Smooth muscle cell of the coronary artery (primary cell): ENCODE results near the gene SLC29A4. TPM values are rescaled to one million over a fixed set of nuclear protein-coding genes. Genes with fewer than 3 reads are reported as not detected.

Experiments used
- total RNA-seq: library from RNA; depleted of rRNA; stranded (reverse); fragments of >200 nt; gene quantifications from 2 replicates; pipeline ENCODE4 v1.2.3, GENCODE V29; 2014; ENCODE audit warnings: low replicate concordance

The SLC29A4 gene, protein sequence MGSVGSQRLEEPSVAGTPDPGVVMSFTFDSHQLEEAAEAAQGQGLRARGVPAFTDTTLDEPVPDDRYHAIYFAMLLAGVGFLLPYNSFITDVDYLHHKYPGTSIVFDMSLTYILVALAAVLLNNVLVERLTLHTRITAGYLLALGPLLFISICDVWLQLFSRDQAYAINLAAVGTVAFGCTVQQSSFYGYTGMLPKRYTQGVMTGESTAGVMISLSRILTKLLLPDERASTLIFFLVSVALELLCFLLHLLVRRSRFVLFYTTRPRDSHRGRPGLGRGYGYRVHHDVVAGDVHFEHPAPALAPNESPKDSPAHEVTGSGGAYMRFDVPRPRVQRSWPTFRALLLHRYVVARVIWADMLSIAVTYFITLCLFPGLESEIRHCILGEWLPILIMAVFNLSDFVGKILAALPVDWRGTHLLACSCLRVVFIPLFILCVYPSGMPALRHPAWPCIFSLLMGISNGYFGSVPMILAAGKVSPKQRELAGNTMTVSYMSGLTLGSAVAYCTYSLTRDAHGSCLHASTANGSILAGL
- total RNA-seq = 2.5 and 4.3 TPM in 2 replicates

DNA sequence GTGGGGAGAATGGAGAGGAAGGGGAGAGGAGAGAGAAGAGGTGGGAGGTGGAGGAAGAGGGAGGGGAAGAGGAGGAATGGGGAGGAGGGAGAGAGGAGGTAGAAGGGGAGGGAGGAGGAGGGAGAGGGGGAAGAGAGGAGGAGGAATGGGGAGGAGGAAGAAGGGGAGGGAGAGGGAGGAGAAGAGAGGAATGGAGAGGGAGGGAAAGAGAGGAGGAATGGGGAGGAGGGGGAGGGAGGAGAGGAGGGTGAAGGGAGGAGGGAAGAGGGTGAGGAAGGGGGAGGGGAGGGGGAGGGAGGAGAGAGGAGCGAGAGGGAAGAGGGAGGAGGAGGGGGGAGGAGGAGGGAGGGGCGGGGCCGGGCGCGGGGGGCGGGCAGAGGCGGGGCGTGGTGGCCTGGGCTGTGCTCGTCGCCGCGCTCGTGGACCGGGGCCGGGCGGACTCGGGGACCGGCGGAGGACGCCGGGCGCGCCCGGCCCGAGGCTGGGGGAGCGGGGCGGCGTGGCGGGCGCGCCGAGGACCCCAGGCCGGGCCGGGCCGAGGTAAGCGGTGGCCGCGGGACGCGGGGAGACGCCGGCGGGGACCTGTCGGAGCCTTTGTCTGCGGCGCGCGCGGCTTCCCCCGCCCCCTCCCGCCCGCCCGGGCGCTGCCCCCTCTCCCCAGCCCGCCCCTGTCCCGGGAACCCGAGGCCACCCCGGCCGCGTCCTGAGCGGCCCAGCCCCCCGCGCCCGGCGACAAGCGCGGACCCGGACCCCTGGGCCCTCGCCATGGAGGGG lies at the start of gene SLC29A4:
SLC29A4 (plus strand) TSS at position 401 of the 774 bp plus-strand sequence. CDS start 4,874 bp downstream, outside the sequence.

Other genes with a start within 250 kb of the SLC29A4 start
- gene RBAK, start 237.1 kb upstream of the SLC29A4 start, total RNA-seq = 2.9 and 6.5 TPM in 2 replicates
- gene WIPI2, start 92.7 kb upstream of the SLC29A4 start, total RNA-seq = 60.7 and 77.0 TPM in 2 replicates
- gene TNRC18, start 140.9 kb downstream of the SLC29A4 start, total RNA-seq = 17.0 and 23.5 TPM in 2 replicates
- gene FBXL18, start 230.9 kb downstream of the SLC29A4 start, total RNA-seq = 3.5 and 4.1 TPM in 2 replicates
- 3,199 and 4,926 TPM in 2 replicates for gene ACTB, start 247.7 kb downstream of the SLC29A4 start, total RNA-seq